Raji (cell line): ENCODE measurements around the gene DNMT3B.

ENCODE experiments used
- POLR2A ChIP-seq: IDR thresholded peaks from 2 replicates; pipeline ENCODE4 v1.6.1; 2011; ENCODE audit warnings: low read depth, low read length, control low read depth; ENCODE audit not compliant: insufficient read depth

DNMT3B gene

DNA sequence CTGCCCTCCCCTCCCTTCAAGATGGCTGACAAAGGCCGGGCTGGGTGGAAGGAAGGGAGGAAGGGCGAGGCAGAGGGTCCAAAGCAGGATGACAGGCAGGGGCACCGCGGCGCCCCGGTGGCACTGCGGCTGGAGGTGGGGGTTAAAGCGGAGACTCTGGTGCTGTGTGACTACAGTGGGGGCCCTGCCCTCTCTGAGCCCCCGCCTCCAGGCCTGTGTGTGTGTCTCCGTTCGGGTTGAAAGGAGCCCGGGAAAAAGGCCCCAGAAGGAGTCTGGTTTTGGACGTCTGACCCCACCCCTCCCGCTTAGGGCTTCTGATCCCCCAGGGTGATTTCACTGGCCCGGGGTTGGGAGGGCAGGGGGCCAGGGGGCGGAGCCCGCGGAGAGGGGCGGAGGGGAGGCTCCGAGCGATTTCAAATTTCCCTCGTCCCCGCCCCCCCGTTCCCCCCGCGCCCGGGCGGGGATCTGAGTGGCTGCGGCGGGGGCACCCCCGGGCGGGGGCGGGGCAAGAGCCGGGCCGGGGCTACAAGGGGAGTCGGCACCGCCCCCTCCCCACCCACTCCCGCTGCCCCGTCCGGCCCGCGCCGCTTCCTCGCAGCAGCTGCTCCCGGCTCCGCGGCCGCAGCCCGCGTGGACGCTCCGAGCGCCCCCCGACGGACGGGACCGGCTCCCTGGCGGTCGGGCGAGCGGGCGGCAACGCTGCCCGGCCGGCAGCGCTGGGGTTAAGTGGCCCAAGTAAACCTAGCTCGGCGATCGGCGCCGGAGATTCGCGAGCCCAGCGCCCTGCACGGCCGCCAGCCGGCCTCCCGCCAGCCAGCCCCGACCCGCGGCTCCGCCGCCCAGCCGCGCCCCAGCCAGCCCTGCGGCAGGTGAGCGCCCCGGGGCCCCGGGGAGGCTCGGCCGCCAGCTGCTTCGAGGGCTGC lies at the start of gene DNMT3B:
Gene DNMT3B, plus strand, starts transcription at position 555 of the 923 bp plus-strand sequence. CDS start 17,939 bp downstream, outside the sequence.
- TF ChIP-seq POLR2A, result peak; percentile 74

- no peak for TF ChIP-seq POLR2A
Observed at GRCh38 chr20:32718749-32719348, 43.3 kb upstream of the DNMT3B start.

GRCh38 chr20:32727683-32728082 lies 34.5 kb upstream of the DNMT3B start:
- no peak for TF ChIP-seq POLR2A

- TF ChIP-seq POLR2A, result no peak
Observed at GRCh38 chr20:32731882-32732266, 30.3 kb upstream of the DNMT3B start.

DNA sequence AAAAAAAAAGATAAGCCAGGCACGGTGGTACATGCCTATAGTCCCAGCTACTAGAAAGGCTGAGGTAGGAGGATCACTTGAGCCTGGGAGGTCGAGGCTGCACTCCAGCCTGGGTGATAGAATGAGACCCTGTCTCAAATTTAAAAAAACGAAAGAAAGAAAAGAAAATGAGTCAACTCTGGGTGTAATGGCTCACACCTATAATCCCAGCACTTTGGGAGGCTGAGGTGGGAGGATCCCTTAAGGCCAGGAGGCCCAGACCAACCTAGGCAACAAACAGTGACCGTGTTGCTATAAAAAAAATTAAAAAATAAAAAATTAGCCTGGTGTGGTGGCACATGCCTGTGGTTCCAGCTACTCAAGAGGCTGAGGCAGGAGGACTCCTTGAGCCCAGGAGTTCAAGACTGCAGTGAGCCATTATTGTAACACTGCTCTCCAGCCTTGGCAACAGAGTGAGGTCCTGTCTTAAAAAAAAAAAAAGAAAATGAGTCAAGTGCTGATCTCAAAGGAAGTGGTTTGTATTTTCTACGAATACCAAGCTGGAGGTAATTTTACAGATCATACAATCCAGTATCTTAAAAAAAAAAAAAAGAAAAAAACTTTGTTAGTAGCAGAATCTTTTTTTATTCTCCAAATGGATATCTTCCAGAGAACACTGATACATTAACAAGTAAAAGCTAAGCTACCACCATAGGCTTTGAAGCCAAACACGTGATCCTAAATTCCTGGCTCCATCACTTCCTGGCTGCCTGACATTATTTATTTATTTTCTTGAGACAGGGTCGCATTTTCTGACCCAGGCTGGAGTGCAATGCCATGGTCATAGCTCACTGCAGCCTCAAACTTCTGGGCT lies 24.6 kb upstream of the DNMT3B start:
- TF ChIP-seq POLR2A, result no peak

DNA sequence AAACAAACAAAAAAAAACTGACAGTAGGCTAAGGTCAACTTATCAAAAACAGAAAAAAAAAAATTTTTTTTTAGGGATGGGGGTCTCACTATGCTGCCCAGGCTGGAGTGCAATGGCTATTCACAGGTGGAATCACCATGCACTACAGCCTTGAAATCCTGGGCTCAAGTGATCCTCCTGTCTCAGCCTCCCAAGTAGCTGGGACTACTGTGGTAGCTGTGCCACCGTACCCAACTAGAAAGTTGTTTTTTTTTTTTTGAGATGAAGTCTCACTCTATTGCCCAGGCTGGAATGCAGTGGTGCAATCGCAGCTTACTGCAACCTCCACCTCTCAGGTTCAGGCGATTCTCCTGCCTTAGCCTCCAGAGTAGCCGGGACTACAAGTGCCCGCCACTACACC lies 21.0 kb upstream of the DNMT3B start:
- no peak for TF ChIP-seq POLR2A

GRCh38 chr20:32742322-32743236 lies 19.6 kb upstream of the DNMT3B start:
- no peak for TF ChIP-seq POLR2A

DNA sequence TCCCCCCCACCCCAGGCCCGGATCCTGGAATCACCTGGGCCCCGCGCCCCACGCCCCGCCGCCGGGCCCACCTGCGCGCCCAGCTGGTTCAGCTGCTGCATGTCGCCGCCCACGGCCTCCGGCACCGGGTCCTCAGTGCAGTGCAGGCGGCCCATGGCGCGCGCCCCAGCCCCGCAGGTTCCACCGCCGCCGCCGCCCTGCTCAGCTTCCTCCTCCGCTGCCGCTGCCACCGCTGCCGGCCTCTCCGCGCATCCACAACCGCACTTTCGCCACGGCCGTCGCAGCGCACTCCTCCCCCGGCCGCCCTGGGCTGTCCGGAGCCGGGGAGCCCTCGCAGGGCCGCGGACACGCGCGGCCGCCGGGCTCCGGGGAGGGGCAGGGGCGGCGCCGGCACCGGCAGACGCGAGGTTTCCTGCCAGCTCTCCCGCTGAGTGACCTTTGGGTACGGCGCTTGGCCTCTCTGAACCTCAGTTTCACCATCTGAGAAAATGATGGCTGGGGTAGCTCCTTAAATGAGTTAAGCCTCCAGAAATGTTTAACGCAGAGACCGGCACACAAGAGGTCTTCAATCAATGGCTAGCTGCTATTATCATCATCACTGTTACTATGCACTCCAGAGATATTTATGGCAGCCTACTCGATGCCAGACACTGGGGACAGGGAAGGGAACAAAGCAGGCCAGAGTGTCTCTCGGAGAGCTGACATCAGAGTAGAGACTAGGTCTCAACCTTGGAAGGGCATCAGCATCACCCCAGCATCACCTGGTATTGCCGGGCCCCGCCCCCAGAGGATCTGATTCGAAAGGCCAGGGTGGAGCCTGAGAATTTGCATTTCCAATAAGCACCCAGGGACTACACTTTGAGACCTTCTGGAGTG lies 18.7 kb upstream of the DNMT3B start, which contains the start of gene COMMD7:
Gene COMMD7, minus strand, starts transcription at position 231 of the 876 bp plus-strand sequence. Its CDS starts 76 bp downstream, at position 155.
- peak; percentile 97 for TF ChIP-seq POLR2A

- TF ChIP-seq POLR2A, result no peak
Observed at GRCh38 chr20:32749914-32750637, 12.1 kb upstream of the DNMT3B start.

- no peak for TF ChIP-seq POLR2A
Observed at GRCh38 chr20:32751293-32751692, 10.9 kb upstream of the DNMT3B start.

- no peak for TF ChIP-seq POLR2A
Observed at GRCh38 chr20:32751702-32752457, 10.3 kb upstream of the DNMT3B start.
